ENCODE results near the gene DIPK2B.

The DIPK2B gene

GRCh38 chrX:45154462-45154861 is 46.2 kb downstream of the DIPK2B start:
- Histone ChIP-seq H3K9ac (ENCODE audit: low read depth, low read length) (no peak overlapping the region), H3K9me3 (ENCODE audit: insufficient read depth, low read depth, low read length) (no peaks in the 10 kb centered on the region), H3K27me3 (ENCODE audit: insufficient read depth, low read length) (no peaks in the 10 kb centered on the region), H3K27ac (ENCODE audit: low read depth, low read length) (no peak overlapping the region), H3K4me3 (ENCODE audit: low read length) (no peak overlapping the region), H3K4me1 (ENCODE audit: insufficient read depth, low read length) (no peaks in the 10 kb centered on the region), H3K36me3 (ENCODE audit: insufficient read depth, low read length) (no peaks in the 10 kb centered on the region)

DNA sequence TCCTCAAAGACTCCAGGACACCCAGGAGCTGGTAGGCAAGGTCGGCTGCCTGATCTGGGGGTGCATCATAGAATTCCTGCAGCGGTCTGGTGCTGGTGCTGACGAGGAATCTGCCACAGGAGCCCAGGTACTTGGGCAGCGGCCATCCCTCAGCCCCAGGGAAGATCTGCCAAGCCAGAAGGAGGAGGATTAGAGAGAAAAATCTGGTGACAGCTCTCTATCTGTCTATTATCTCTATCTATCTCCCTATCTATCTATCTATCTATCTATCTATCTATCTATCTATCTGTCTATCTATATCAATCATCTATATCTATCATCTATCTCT is 46.7 kb downstream of the DIPK2B start:
- H3K9ac ChIP-seq (ENCODE audit: low read depth, low read length) = no peak overlapping the region
- H3K36me3 ChIP-seq (ENCODE audit: insufficient read depth, low read length) = no peaks in the 10 kb centered on the region
- no peaks in the 10 kb centered on the region for H3K4me1 ChIP-seq (ENCODE audit: insufficient read depth, low read length)
- WGBS = 96% methylated on average over 3 of the region's 4 CpGs
- H3K27ac ChIP-seq (ENCODE audit: low read depth, low read length) = no peak overlapping the region
- H3K9me3 ChIP-seq (ENCODE audit: insufficient read depth, low read depth, low read length) = no peaks in the 10 kb centered on the region
- no peaks in the 10 kb centered on the region for H3K27me3 ChIP-seq (ENCODE audit: insufficient read depth, low read length)
- H3K4me3 ChIP-seq (ENCODE audit: low read length) = no peak overlapping the region
